SK-N-SH (cell line): ENCODE measurements around the gene VGF. TPM values are rescaled to one million over a fixed set of nuclear protein-coding genes. Genes with fewer than 3 reads are reported as not detected.

Source experiments
- CHD2 ChIP-seq: fragments of 150-350 bp; IDR thresholded peaks from 2 replicates; pipeline ENCODE4 v1.6.1; 2018; ENCODE audit warnings: low read length; ENCODE audit not compliant: partially characterized antibody
- ELF1 ChIP-seq: IDR thresholded peaks from 2 replicates; pipeline ENCODE4 v1.4.0; 2012
- EP300 ChIP-seq, 2 experiments: IDR thresholded peaks; 2 replicates each; pipeline versions ENCODE4 v1.4.0 to v1.6.1; 2012; ENCODE audit warnings: borderline replicate concordance in 1 of 2, low read depth in 1 of 2, low read length in 1 of 2
- EZH2phosphoT487 ChIP-seq: fragments of 200-600 bp; sonication (generic); IDR thresholded peaks from 2 replicates; pipeline ENCODE4 v1.6.1; 2017; ENCODE audit warnings: low read depth, mixed run types, mild to moderate bottlenecking, antibody characterized with exemption, moderate library complexity, borderline replicate concordance
- FOSL2 ChIP-seq: IDR thresholded peaks from 2 replicates; pipeline ENCODE4 v1.4.0; 2012; ENCODE audit warnings: low read depth, mild to moderate bottlenecking, moderate library complexity, borderline replicate concordance
- FOXJ3 ChIP-seq: sonication (generic); formaldehyde crosslinking; IDR thresholded peaks from 2 replicates; pipeline ENCODE4 v1.5.1; 2020; ENCODE audit warnings: mild to moderate bottlenecking, missing genetic modification reagents
- FOXM1 ChIP-seq: IDR thresholded peaks from 2 replicates; pipeline ENCODE4 v1.4.0; 2012; ENCODE audit warnings: low read depth, mild to moderate bottlenecking
- JUND ChIP-seq: IDR thresholded peaks from 2 replicates; pipeline ENCODE4 v1.4.0; 2012
- MEF2A ChIP-seq: IDR thresholded peaks from 2 replicates; pipeline ENCODE4 v1.4.0; 2012; ENCODE audit warnings: low read depth, borderline replicate concordance
- NRF1 ChIP-seq: IDR thresholded peaks from 2 replicates; pipeline ENCODE4 v1.6.1; 2012; ENCODE audit warnings: low read depth, mild to moderate bottlenecking, low read length
- RFX5 ChIP-seq: IDR thresholded peaks from 2 replicates; pipeline ENCODE4 v1.6.1; 2012; ENCODE audit warnings: mild to moderate bottlenecking, improper control_type of control experiment, low read length
- SIN3A ChIP-seq: IDR thresholded peaks from 2 replicates; pipeline ENCODE4 v1.6.1; 2012; ENCODE audit warnings: low read depth, mild to moderate bottlenecking, low read length, moderate library complexity, borderline replicate concordance
- TAF1 ChIP-seq: IDR thresholded peaks from 2 replicates; pipeline ENCODE4 v1.6.1; 2012; ENCODE audit warnings: low read depth, mild to moderate bottlenecking, low read length, moderate library complexity, borderline replicate concordance
- TCF12 ChIP-seq: IDR thresholded peaks from 2 replicates; pipeline ENCODE4 v1.4.0; 2012
- TEAD4 ChIP-seq: IDR thresholded peaks from 2 replicates; pipeline ENCODE4 v1.4.0; 2012; ENCODE audit warnings: mild to moderate bottlenecking, borderline replicate concordance; ENCODE audit not compliant: insufficient read depth
- YY1 ChIP-seq: IDR thresholded peaks from 2 replicates; pipeline ENCODE4 v1.4.0; 2012; ENCODE audit warnings: low read depth, mild to moderate bottlenecking
- polyA plus RNA-seq, 3 experiments: library from polyadenylated mRNA; depleted of rRNA; stranded (reverse); fragments of >200 nt; gene quantifications; 2 replicates each; pipeline ENCODE4 v1.2.3, GENCODE V29; 2012
- TF ChIP-seq, protein P1 (sequence below): IDR thresholded peaks from 2 replicates; pipeline ENCODE4 v1.4.0; 2012; ENCODE audit warnings: low read depth
- TF ChIP-seq, protein P2 (sequence below): fragments of 150-350 bp; IDR thresholded peaks from 2 replicates; pipeline ENCODE4 v1.6.1; 2016; ENCODE audit warnings: mild to moderate bottlenecking, low read depth, low read length
- TF ChIP-seq, protein P3 (sequence below): IDR thresholded peaks from 2 replicates; pipeline ENCODE4 v1.6.1; 2012; ENCODE audit warnings: mild to moderate bottlenecking, low read depth, low read length, moderate library complexity
- TF ChIP-seq, protein P4 (sequence below): fragments of 200-600 bp; sonication (generic); IDR thresholded peaks from 2 replicates; pipeline ENCODE4 v1.6.1; 2017; ENCODE audit warnings: antibody characterized with exemption, mild to moderate bottlenecking, moderate library complexity

VGF gene
- polyA plus RNA-seq, 1 of the 3 experiments (the other 2 are of a cell fraction): 54.3 TPM

DNA sequence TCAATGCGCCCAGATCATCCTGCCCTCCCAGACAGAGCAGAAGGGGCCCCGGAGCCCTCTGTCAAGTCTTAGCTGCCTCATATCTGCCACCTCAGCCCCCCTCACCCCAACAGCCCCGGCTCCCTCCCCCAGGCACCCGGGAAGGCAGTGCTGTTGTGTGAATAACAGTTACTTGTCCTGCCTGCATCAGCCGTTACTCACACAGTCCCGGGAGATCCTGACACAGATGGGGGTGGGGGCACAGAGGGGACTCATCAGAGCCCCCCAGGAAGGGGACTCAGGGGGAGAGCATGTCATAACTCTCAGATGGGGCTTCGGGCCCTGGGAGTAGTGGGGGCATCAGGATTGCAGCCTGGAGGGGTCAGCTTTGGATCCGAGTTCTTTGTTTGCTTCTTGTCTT is 50.9 kb downstream of the VGF start (continued):
- no peak for TF ChIP-seq MEF2A
- no peak for TF ChIP-seq YY1
- TF ChIP-seq, protein P1, sequence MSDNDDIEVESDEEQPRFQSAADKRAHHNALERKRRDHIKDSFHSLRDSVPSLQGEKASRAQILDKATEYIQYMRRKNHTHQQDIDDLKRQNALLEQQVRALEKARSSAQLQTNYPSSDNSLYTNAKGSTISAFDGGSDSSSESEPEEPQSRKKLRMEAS: peak; percentile 45; the same call in 1 of the 2 replicates
- TF ChIP-seq JUND: no peak
- no peak for TF ChIP-seq NRF1
- TF ChIP-seq ELF1: no peak
- TF ChIP-seq FOXJ3 (CRISPR knock-in tag): no peak
- TF ChIP-seq FOSL2: peak; percentile 60; the same call in 1 of the 2 replicates
- TF ChIP-seq EZH2phosphoT487: no peak
- TF ChIP-seq, protein P2, sequence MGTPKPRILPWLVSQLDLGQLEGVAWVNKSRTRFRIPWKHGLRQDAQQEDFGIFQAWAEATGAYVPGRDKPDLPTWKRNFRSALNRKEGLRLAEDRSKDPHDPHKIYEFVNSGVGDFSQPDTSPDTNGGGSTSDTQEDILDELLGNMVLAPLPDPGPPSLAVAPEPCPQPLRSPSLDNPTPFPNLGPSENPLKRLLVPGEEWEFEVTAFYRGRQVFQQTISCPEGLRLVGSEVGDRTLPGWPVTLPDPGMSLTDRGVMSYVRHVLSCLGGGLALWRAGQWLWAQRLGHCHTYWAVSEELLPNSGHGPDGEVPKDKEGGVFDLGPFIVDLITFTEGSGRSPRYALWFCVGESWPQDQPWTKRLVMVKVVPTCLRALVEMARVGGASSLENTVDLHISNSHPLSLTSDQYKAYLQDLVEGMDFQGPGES: no peak
- TF ChIP-seq EP300 (IDR thresholded peaks at IDR 0.05; ENCODE audit: borderline replicate concordance in 1 of 2, low read depth in 1 of 2, low read length in 1 of 2): peak in 1 of 2 experiments; percentile 79; a peak in 1 of 4 replicates
- TF ChIP-seq, protein P3, sequence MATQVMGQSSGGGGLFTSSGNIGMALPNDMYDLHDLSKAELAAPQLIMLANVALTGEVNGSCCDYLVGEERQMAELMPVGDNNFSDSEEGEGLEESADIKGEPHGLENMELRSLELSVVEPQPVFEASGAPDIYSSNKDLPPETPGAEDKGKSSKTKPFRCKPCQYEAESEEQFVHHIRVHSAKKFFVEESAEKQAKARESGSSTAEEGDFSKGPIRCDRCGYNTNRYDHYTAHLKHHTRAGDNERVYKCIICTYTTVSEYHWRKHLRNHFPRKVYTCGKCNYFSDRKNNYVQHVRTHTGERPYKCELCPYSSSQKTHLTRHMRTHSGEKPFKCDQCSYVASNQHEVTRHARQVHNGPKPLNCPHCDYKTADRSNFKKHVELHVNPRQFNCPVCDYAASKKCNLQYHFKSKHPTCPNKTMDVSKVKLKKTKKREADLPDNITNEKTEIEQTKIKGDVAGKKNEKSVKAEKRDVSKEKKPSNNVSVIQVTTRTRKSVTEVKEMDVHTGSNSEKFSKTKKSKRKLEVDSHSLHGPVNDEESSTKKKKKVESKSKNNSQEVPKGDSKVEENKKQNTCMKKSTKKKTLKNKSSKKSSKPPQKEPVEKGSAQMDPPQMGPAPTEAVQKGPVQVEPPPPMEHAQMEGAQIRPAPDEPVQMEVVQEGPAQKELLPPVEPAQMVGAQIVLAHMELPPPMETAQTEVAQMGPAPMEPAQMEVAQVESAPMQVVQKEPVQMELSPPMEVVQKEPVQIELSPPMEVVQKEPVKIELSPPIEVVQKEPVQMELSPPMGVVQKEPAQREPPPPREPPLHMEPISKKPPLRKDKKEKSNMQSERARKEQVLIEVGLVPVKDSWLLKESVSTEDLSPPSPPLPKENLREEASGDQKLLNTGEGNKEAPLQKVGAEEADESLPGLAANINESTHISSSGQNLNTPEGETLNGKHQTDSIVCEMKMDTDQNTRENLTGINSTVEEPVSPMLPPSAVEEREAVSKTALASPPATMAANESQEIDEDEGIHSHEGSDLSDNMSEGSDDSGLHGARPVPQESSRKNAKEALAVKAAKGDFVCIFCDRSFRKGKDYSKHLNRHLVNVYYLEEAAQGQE: no peak
- no peak for TF ChIP-seq FOXM1
- no peak for TF ChIP-seq RFX5
- TF ChIP-seq, protein P4, sequence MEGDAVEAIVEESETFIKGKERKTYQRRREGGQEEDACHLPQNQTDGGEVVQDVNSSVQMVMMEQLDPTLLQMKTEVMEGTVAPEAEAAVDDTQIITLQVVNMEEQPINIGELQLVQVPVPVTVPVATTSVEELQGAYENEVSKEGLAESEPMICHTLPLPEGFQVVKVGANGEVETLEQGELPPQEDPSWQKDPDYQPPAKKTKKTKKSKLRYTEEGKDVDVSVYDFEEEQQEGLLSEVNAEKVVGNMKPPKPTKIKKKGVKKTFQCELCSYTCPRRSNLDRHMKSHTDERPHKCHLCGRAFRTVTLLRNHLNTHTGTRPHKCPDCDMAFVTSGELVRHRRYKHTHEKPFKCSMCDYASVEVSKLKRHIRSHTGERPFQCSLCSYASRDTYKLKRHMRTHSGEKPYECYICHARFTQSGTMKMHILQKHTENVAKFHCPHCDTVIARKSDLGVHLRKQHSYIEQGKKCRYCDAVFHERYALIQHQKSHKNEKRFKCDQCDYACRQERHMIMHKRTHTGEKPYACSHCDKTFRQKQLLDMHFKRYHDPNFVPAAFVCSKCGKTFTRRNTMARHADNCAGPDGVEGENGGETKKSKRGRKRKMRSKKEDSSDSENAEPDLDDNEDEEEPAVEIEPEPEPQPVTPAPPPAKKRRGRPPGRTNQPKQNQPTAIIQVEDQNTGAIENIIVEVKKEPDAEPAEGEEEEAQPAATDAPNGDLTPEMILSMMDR: no peak
- TF ChIP-seq CHD2: no peak
- peak; percentile 50; the same call in 1 of the 2 replicates for TF ChIP-seq TEAD4
- no peak for TF ChIP-seq TAF1
- no peak for TF ChIP-seq SIN3A
- TF ChIP-seq TCF12: peak; percentile 70
